ENCODE data around the gene NEURL1B. TPM values are rescaled to one million over a fixed set of nuclear protein-coding genes. Genes with fewer than 3 reads are reported as not detected.
A peak's percentile ranks its signal among the peaks of the same experiment; 100 is the strongest.

Gene NEURL1B
- total RNA-seq, 4 donors from 2014 or later = 11.9 to 18.8 (median 15.6) TPM

GRCh38 chr5:172714491-172715420 lies 73.7 kb downstream of the NEURL1B start:
- no peak overlapping the region for H3K4me3 ChIP-seq
- TF ChIP-seq CTCF (IDR thresholded peaks at IDR 0.05) (peak; percentile 65 to 89 (median 86)), POLR2A (IDR thresholded peaks at IDR 0.05) (no peak)
- intact Hi-C loops (cut with DNase I) = loop anchor here (5.0 kb wide), 2 partner anchors 58 to 218 kb away; partner anchors contain the start of gene DUSP1
- peaks cover 0 to 4% (median 0%) of the 10 kb centered on the region in 4 donors for H3K27me3 ChIP-seq
- peaks cover 19 to 61% (median 33%) of the 10 kb centered on the region in 3 donors for H3K4me1 ChIP-seq
- H3K27ac ChIP-seq = peak overlapping the region; percentile 54 to 86 (median 78)
- DNase-seq = no peak
- H3K9me3 ChIP-seq = no peaks in the 10 kb centered on the region
- 13 to 63% methylated on average over 2 to 8 of the region's 15 CpGs for WGBS, 2 donors
- no peaks in the 10 kb centered on the region for H3K36me3 ChIP-seq

GRCh38 chr5:172715421-172715780 lies 74.3 kb downstream of the NEURL1B start:
- Histone ChIP-seq H3K4me3 (no peak overlapping the region), H3K4me1 (peaks cover 19 to 54% (median 33%) of the 10 kb centered on the region in 3 donors), H3K27ac (peak overlapping the region; percentile 54 to 86 (median 78)), H3K36me3 (no peaks in the 10 kb centered on the region), H3K27me3 (peaks cover 0 to 4% (median 0%) of the 10 kb centered on the region in 4 donors), H3K9me3 (no peaks in the 10 kb centered on the region)
- DNase-seq = no peak
- TF ChIP-seq POLR2A (IDR thresholded peaks at IDR 0.05) = no peak
- no peak for TF ChIP-seq CTCF (IDR thresholded peaks at IDR 0.05)
- WGBS, 2 donors = 55 to 81% methylated on average over 5 to 6 of the region's 6 CpGs
- intact Hi-C loops (cut with DNase I) = loop anchor here (5.0 kb wide), 1 partner anchor 57 kb away; the partner anchor contains the start of gene DUSP1

- Histone ChIP-seq H3K9me3 (no peaks in the 10 kb centered on the region), H3K27ac (peak overlapping the region; percentile 54 to 86 (median 78)), H3K36me3 (no peaks in the 10 kb centered on the region), H3K27me3 (peaks cover 0 to 4% (median 0%) of the 10 kb centered on the region in 4 donors), H3K4me1 (peaks cover 19 to 54% (median 33%) of the 10 kb centered on the region in 3 donors), H3K4me3 (no peak overlapping the region)
- intact Hi-C loops (cut with DNase I) = loop anchor here (5.0 kb wide), 1 partner anchor 56 kb away; the partner anchor contains the start of gene DUSP1
- WGBS, 2 donors = 68 to 86% methylated on average over 6 to 7 of the region's 13 CpGs
- no peak for DNase-seq
- TF ChIP-seq POLR2A (IDR thresholded peaks at IDR 0.05) (no peak), CTCF (IDR thresholded peaks at IDR 0.05) (no peak)
Observed at GRCh38 chr5:172715931-172716682, 75.0 kb downstream of the NEURL1B start.

GRCh38 chr5:172716796-172717313 lies 75.8 kb downstream of the NEURL1B start:
- Histone ChIP-seq H3K9me3 (no peaks in the 10 kb centered on the region), H3K27ac (peak overlapping the region; percentile 54 to 86 (median 78)), H3K36me3 (no peaks in the 10 kb centered on the region), H3K27me3 (no peaks in the 10 kb centered on the region), H3K4me3 (peak overlapping the region in 1 of 4 donors; percentile 41), H3K4me1 (peaks cover 19 to 62% (median 33%) of the 10 kb centered on the region in 3 donors)
- intact Hi-C loops (cut with DNase I) = loop anchor here (5.0 kb wide), 1 partner anchor 55 kb away; the partner anchor contains the start of gene DUSP1
- WGBS, 2 donors = 3 to 6% methylated on average over 9 to 18 of the region's 20 CpGs
- DNase-seq = no peak
- TF ChIP-seq POLR2A (IDR thresholded peaks at IDR 0.05) (no peak), CTCF (IDR thresholded peaks at IDR 0.05) (peak; percentile 89 to 98 (median 93))
